Measurements from ENCODE around the gene LCE3E.
"Not testable (repeated sequence)": the region's sequence is repeated elsewhere in the genome, so short reads cannot be mapped to it uniquely, and the experiment has no call there.

The LCE3E gene, protein sequence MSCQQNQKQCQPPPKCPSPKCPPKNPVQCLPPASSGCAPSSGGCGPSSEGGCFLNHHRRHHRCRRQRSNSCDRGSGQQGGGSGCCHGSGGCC

DNA sequence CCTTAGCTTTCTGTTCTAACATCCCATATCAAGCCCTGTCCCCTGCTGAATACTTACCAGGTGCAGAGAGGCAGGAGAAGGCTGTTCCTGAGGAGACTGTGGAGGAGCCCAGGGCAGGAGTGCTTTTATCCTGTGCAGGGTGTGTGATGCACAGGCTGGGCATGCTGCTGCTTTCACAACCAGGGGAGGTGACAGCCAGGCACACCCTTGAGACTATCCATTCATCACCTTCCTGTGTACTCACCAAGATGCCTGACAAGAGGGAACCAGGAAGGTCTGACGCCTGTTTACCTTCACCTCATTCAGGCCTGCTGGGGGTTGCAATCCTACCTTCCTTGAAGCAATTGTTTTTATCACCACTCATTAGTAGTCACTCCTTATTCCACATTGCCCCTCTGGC, at the start of gene LCE3E:
Gene LCE3E, minus strand, starts transcription at position 100 of the 400 bp plus-strand sequence. CDS start 572 bp downstream, outside the sequence.
- DNase-seq (ENCODE audit: low read depth), result no peak
- H3K9ac ChIP-seq (ENCODE audit: low read length), result no peak within 1 kb of the TSS
- H3K4me3 ChIP-seq (ENCODE audit: low read length), result no peak within 1 kb of the TSS
- H3K4me1 ChIP-seq (ENCODE audit: control insufficient read depth, insufficient read depth, low read length), result no peaks in the 10 kb centered on the region
- peaks cover 5% of the 10 kb centered on the region for H3K27me3 ChIP-seq (replicated peaks; ENCODE audit: control insufficient read depth, insufficient read depth, low read length)
- no peaks in the 10 kb centered on the region for H3K36me3 ChIP-seq (ENCODE audit: control insufficient read depth, insufficient read depth, low read length, severe bottlenecking)
- peaks cover 26% of the 10 kb centered on the region for H3K9me3 ChIP-seq (ENCODE audit: control insufficient read depth, low read length)

DNA sequence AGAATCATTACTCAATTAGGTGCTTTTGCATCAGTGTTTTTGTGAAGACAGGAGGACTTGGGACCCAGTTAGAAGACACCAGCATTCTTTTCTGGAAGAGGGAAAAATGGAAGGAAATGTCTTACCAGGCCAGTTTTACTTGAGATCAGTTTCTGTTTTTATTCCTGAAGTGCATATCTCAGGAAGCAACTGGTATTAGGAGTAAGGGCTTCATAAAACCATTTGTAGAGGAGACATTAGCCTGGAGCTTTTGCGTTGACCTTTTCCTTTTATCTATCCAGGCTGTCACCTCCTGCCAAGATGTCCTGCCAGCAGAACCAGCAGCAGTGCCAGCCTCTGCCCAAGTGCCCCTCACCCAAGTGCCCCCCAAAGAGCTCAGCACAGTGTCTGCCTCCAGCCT, 46.9 kb upstream of the LCE3E start, which contains the start of gene LCE3B:
Gene LCE3B, plus strand, starts transcription at position 301 of the 400 bp plus-strand sequence. Its CDS starts 0 bp downstream, at position 301.
- H3K27me3 ChIP-seq (replicated peaks; ENCODE audit: control insufficient read depth, insufficient read depth, low read length), result no peaks in the 10 kb centered on the region
- no peak within 1 kb of the TSS for H3K4me3 ChIP-seq (ENCODE audit: low read length)
- no peaks in the 10 kb centered on the region for H3K36me3 ChIP-seq (ENCODE audit: control insufficient read depth, insufficient read depth, low read length, severe bottlenecking)
- no peak for DNase-seq (ENCODE audit: low read depth)
- no peaks in the 10 kb centered on the region for H3K4me1 ChIP-seq (ENCODE audit: control insufficient read depth, insufficient read depth, low read length)
- H3K9ac ChIP-seq (ENCODE audit: low read length), result no peak within 1 kb of the TSS
- peaks cover 11% of the 10 kb centered on the region for H3K9me3 ChIP-seq (ENCODE audit: control insufficient read depth, low read length)

DNA sequence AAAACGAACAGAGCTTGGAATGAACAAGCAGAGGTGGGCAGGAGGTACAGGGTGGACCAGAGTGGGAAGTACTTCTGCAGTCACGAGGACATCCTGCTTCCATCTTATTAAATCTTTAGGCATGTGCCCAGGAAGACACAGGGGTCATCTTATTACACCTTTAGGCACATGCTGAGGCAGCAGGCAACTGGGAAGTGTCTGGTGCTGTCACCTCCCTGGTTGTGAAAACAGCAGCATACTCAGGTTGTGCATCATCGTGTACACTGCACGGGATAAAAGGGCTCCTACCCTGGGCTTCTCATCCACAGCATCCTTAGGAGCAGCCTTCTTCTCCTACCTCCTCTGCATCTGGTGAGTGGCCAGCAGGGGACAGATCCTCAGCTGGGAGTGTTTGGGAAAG, 33.4 kb upstream of the LCE3E start, which contains the start of gene LCE3C:
Gene LCE3C, plus strand, starts transcription at position 301 of the 400 bp plus-strand sequence. CDS start 498 bp downstream, outside the sequence.
- H3K27me3 ChIP-seq (replicated peaks; ENCODE audit: control insufficient read depth, insufficient read depth, low read length), result no peaks in the 10 kb centered on the region
- H3K4me3 ChIP-seq (ENCODE audit: low read length), result no peak within 1 kb of the TSS
- DNase-seq (ENCODE audit: low read depth), result no peak
- H3K4me1 ChIP-seq (ENCODE audit: control insufficient read depth, insufficient read depth, low read length), result no peaks in the 10 kb centered on the region
- H3K36me3 ChIP-seq (ENCODE audit: control insufficient read depth, insufficient read depth, low read length, severe bottlenecking), result no peaks in the 10 kb centered on the region
- H3K9me3 ChIP-seq (ENCODE audit: control insufficient read depth, low read length), result no peaks in the 10 kb centered on the region
- H3K9ac ChIP-seq (ENCODE audit: low read length), result no peak within 1 kb of the TSS

DNA sequence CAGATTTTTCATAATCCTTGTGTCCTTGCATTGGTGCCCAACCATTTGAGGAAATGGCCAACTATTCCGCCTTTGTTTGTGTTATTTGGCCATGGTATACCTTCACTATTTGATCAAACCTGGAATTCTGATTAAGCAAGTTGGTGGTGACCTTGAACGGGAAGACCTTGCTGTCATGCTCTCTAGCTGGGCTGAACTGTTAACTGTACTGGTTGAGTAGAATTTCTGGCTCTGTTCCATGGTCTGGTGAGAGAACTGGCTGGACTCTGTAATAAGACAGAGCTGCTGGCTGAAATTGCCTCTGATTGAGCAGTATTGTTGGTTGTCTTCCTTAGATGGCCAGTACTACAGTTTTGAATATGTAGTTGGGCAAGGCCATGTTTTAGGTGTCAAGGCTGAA, 30.4 kb upstream of the LCE3E start:
- Histone ChIP-seq H3K9ac (ENCODE audit: low read length) (no peak overlapping the region), H3K4me3 (ENCODE audit: low read length) (no peak overlapping the region), H3K27me3 (replicated peaks; ENCODE audit: control insufficient read depth, insufficient read depth, low read length) (no peaks in the 10 kb centered on the region), H3K36me3 (ENCODE audit: control insufficient read depth, insufficient read depth, low read length, severe bottlenecking) (no peaks in the 10 kb centered on the region), H3K9me3 (ENCODE audit: control insufficient read depth, low read length) (no peaks in the 10 kb centered on the region), H3K4me1 (ENCODE audit: control insufficient read depth, insufficient read depth, low read length) (no peaks in the 10 kb centered on the region)
- DNase-seq (ENCODE audit: low read depth), result no peak

DNA sequence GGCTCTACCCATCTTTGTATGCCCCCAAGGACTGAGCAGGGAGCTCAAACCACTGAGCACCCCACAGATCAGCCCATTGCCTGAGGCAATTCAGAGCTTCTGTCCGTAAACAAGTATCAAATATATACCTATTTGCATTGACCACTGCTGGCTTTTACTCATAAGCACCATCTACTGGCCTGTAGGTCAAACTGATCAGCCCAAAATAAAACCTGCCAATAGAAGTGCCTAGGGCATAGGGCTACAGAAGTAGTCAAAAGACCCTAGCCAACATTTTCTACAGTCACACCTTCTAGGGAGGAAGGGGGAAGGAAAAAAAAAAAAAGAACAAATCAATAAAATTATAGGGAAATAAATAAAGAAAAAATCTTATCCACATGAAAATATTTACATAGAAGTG, 19.0 kb upstream of the LCE3E start:
- H3K27me3 ChIP-seq (replicated peaks; ENCODE audit: control insufficient read depth, insufficient read depth, low read length), result no peaks in the 10 kb centered on the region
- no peak overlapping the region for H3K9ac ChIP-seq (ENCODE audit: low read length)
- H3K4me3 ChIP-seq (ENCODE audit: low read length), result no peak overlapping the region
- no peaks in the 10 kb centered on the region for H3K9me3 ChIP-seq (ENCODE audit: control insufficient read depth, low read length)
- H3K36me3 ChIP-seq (ENCODE audit: control insufficient read depth, insufficient read depth, low read length, severe bottlenecking), result no peaks in the 10 kb centered on the region
- no peaks in the 10 kb centered on the region for H3K4me1 ChIP-seq (ENCODE audit: control insufficient read depth, insufficient read depth, low read length)
- no peak for DNase-seq (ENCODE audit: low read depth)

DNA sequence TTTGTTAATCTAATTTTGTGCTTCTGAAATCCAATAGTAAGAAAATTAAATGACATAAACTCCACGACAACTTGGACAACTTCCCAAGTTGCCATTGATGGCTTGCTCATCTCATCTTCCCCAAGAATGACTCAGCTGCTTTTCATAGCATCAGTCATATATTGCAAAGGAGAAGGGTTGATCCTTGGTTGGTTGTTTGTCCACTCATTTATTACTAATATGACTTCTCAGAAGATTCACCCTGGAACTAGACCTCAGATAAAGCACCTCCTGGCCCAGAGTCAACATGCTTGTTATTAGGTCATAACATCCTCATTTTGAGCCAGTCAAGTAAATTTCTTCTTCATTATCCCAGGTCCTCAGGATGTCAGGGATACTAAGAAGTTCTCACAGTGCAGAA, 16.1 kb upstream of the LCE3E start:
- no peak for DNase-seq (ENCODE audit: low read depth)

DNA sequence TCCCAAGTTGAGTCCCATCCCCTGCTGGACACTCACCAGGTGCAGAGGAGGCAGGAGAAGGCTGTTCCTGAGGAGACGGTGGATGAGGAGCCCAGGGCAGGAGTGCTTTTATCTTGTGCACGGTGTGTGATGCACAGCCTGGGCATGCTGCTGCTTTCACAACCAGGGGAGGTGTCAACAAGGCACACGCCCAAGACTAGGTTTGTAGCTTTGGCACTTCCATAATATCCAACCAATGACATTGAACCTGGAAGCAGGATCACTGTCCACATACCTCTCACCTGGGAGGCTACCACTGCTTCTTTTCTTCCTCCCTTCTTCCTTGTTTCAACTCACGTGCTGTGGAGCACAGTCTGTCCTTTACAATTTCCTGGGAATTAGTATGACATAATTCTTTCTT, 13.9 kb upstream of the LCE3E start, which contains the start of gene LCE3D:
Gene LCE3D, minus strand, starts transcription at position 84 of the 400 bp plus-strand sequence. CDS start 580 bp downstream, outside the sequence.
- no peaks in the 10 kb centered on the region for H3K27me3 ChIP-seq (replicated peaks; ENCODE audit: control insufficient read depth, insufficient read depth, low read length)
- no peak within 1 kb of the TSS for H3K4me3 ChIP-seq (ENCODE audit: low read length)
- H3K9me3 ChIP-seq (ENCODE audit: control insufficient read depth, low read length), result no peaks in the 10 kb centered on the region
- H3K9ac ChIP-seq (ENCODE audit: low read length), result no peak within 1 kb of the TSS
- no peaks in the 10 kb centered on the region for H3K36me3 ChIP-seq (ENCODE audit: control insufficient read depth, insufficient read depth, low read length, severe bottlenecking)
- no peaks in the 10 kb centered on the region for H3K4me1 ChIP-seq (ENCODE audit: control insufficient read depth, insufficient read depth, low read length)
- DNase-seq (ENCODE audit: low read depth), result no peak

More for the DNA sequence above, 16.1 kb upstream of the LCE3E start:
- no peaks in the 10 kb centered on the region for H3K36me3 ChIP-seq (ENCODE audit: control insufficient read depth, insufficient read depth, low read length, severe bottlenecking)
- H3K27me3 ChIP-seq (replicated peaks; ENCODE audit: control insufficient read depth, insufficient read depth, low read length), result no peaks in the 10 kb centered on the region
- no peaks in the 10 kb centered on the region for H3K9me3 ChIP-seq (ENCODE audit: control insufficient read depth, low read length)
- no peaks in the 10 kb centered on the region for H3K4me1 ChIP-seq (ENCODE audit: control insufficient read depth, insufficient read depth, low read length)
- H3K4me3 ChIP-seq (ENCODE audit: low read length), result no peak overlapping the region
- H3K9ac ChIP-seq (ENCODE audit: low read length), result no peak overlapping the region

DNA sequence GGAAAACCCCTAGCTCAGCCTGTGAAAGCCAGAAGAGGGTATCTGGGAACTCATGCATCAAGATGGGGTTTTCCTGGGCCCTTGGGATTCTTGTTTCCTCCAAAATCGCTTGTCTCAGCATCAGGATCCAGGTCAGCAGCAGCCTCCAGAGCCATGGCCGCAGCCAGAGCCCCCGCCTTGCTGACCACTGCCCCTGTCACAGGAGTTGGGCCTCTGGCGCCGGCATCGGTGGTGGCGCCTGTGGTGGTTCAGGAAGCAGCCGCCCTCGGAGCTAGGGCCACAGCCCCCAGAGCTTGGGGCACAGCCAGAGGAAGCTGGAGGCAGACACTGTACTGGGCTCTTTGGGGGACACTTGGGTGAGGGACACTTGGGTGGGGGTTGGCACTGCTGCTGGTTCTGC, 12.9 kb upstream of the LCE3E start:
- not testable (repeated sequence) for H3K4me3 ChIP-seq (ENCODE audit: low read length); H3K36me3 ChIP-seq (ENCODE audit: control insufficient read depth, insufficient read depth, low read length, severe bottlenecking); H3K9me3 ChIP-seq (ENCODE audit: control insufficient read depth, low read length); H3K27me3 ChIP-seq (replicated peaks; ENCODE audit: control insufficient read depth, insufficient read depth, low read length); DNase-seq (ENCODE audit: low read depth); H3K4me1 ChIP-seq (ENCODE audit: control insufficient read depth, insufficient read depth, low read length); H3K9ac ChIP-seq (ENCODE audit: low read length)

DNA sequence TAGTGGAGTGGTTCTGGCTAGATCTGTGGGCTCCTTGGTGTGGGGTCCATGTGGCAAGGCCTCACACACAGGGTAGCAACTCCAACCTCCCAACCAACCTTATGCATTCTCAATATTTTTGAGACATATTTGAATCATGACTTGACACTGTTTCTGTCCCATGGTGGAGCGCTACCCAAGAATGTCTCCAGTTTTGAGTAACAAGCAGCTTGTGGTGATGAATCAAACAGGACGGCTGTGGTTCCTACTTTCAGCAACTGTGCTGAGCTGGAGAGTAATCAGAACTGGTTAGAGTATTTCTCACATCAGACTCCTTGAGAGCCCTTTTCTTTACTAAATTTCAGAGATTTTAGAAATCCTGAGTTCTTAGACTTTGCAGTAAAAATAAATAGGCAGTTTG, 10.6 kb upstream of the LCE3E start:
- no peak for DNase-seq (ENCODE audit: low read depth)
- Histone ChIP-seq H3K4me1 (ENCODE audit: control insufficient read depth, insufficient read depth, low read length) (no peaks in the 10 kb centered on the region), H3K9ac (ENCODE audit: low read length) (no peak overlapping the region), H3K27me3 (replicated peaks; ENCODE audit: control insufficient read depth, insufficient read depth, low read length) (peaks cover 4% of the 10 kb centered on the region), H3K4me3 (ENCODE audit: low read length) (no peak overlapping the region), H3K9me3 (ENCODE audit: control insufficient read depth, low read length) (no peaks in the 10 kb centered on the region), H3K36me3 (ENCODE audit: control insufficient read depth, insufficient read depth, low read length, severe bottlenecking) (no peaks in the 10 kb centered on the region)

DNA sequence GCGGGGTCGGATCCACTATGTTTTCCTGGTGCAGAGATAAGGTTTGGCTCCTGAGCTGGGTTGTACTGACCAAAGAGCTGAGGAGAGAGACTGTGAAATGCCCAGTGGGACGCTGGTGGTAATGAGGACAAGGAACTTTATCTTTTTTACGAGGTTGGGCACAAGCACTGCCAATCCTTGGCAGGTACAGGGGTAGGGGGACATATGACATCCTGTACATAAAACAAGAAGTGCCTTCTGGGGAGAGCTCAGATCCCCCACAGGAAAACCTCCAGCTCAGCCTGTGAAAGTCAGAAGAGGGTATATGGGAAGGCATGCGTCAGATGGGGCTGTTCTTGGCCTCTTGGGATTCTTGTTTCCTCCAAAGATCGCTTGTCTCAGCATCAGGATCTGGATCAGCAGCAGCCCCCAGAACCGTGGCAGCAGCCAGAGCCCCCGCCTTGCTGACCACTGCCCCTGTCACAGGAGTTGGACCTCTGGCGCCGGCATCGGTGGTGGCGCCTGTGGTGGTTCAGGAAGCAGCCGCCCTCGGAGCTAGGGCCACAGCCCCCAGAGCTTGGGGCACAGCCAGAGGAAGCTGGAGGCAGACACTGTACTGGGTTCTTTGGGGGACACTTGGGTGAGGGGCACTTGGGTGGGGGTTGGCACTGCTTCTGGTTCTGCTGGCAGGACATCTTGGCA, 905 bp downstream of the LCE3E start:
- no peaks in the 10 kb centered on the region for H3K36me3 ChIP-seq (ENCODE audit: control insufficient read depth, insufficient read depth, low read length, severe bottlenecking)
- no peak overlapping the region for H3K4me3 ChIP-seq (ENCODE audit: low read length)
- no peaks in the 10 kb centered on the region for H3K4me1 ChIP-seq (ENCODE audit: control insufficient read depth, insufficient read depth, low read length)
- H3K27me3 ChIP-seq (replicated peaks; ENCODE audit: control insufficient read depth, insufficient read depth, low read length), result peaks cover 5% of the 10 kb centered on the region
- DNase-seq (ENCODE audit: low read depth), result no peak
- H3K9me3 ChIP-seq (ENCODE audit: control insufficient read depth, low read length), result peaks cover 26% of the 10 kb centered on the region
- no peak overlapping the region for H3K9ac ChIP-seq (ENCODE audit: low read length)

DNA sequence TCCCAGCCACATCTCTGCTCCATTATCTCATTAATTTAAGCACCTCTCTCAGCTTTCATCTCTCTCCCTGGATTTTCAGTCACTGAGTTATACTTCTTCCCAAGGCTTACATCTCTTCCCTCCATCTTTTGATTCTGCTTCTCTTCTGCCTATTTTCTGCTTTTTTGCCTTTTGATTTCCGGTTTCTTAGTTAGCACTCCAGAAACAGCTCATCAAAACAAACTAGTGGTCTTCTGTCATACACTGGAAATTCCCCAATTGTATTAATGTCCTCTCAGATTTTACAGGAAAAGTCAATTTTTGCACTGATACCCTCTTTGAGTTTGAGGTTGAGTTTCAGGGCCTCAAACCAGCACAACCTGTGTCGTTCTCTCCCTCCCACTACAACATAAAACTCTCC, 1.5 kb downstream of the LCE3E start:
- DNase-seq (ENCODE audit: low read depth), result no peak
- Histone ChIP-seq H3K36me3 (ENCODE audit: control insufficient read depth, insufficient read depth, low read length, severe bottlenecking) (no peaks in the 10 kb centered on the region), H3K9me3 (ENCODE audit: control insufficient read depth, low read length) (peaks cover 25% of the 10 kb centered on the region), H3K27me3 (replicated peaks; ENCODE audit: control insufficient read depth, insufficient read depth, low read length) (peaks cover 5% of the 10 kb centered on the region), H3K4me1 (ENCODE audit: control insufficient read depth, insufficient read depth, low read length) (no peaks in the 10 kb centered on the region), H3K9ac (ENCODE audit: low read length) (no peak overlapping the region), H3K4me3 (ENCODE audit: low read length) (no peak overlapping the region)

Measured in adipocyte (in vitro differentiated cells).